ENCODE data around the gene RGP1.

GRCh38 chr9:35771943-35772342 lies 22.9 kb downstream of the RGP1 start:
- TF ChIP-seq EZH2 (IDR thresholded peaks at IDR 0.05; ENCODE audit: insufficient read depth, poor library complexity, severe bottlenecking) (no peak), EZH2phosphoT487 (IDR thresholded peaks at IDR 0.05; ENCODE audit: insufficient read depth, low read depth) (no peak)

Measured in GM23248 (cell line).